H4 (cell line): ENCODE results near the gene NCBP2. TPM values are rescaled to one million over a fixed set of nuclear protein-coding genes. Genes with fewer than 3 reads are reported as not detected.

ENCODE experiments used
- DNase-seq: peaks from one replicate; pipeline ENCODE4 v3.0.0-alpha.2; 2015; ENCODE audit warnings: low spot score
- total RNA-seq: library from RNA; depleted of rRNA; stranded (reverse); fragments of >200 nt; shearing (Covaris generic); gene quantifications from 2 replicates; pipeline ENCODE4 v1.2.3, GENCODE V29; 2014

The NCBP2 gene
- total RNA-seq, 1 experiment from 2014 or later, result 116 TPM

- no peak for DNase-seq
These were observed 551 bp downstream of the NCBP2 start for GRCh38 chr3:196941729-196942225.

- no peak for DNase-seq
These were observed 3.8 kb downstream of the NCBP2 start for GRCh38 chr3:196938576-196938975.

- DNase-seq, result no peak
These were observed 4.2 kb downstream of the NCBP2 start for GRCh38 chr3:196938124-196938523.

- no peak for DNase-seq
These were observed 6.0 kb downstream of the NCBP2 start for GRCh38 chr3:196936288-196936687.

- no peak for DNase-seq
These were observed 9.7 kb downstream of the NCBP2 start for GRCh38 chr3:196932600-196932999.

GRCh38 chr3:196931828-196932587 is 10.3 kb downstream of the NCBP2 start:
- DNase-seq, result no peak

GRCh38 chr3:196931157-196931556 is 11.2 kb downstream of the NCBP2 start:
- DNase-seq, result no peak

GRCh38 chr3:196927571-196928453 is 14.5 kb downstream of the NCBP2 start:
- DNase-seq, result no peak

- no peak for DNase-seq
These were observed 21.6 kb downstream of the NCBP2 start for GRCh38 chr3:196920733-196921132.

GRCh38 chr3:196918968-196919367 is 23.4 kb downstream of the NCBP2 start:
- DNase-seq, result no peak

GRCh38 chr3:196916995-196917394 is 25.3 kb downstream of the NCBP2 start:
- DNase-seq, result no peak

GRCh38 chr3:196916221-196916620 is 26.1 kb downstream of the NCBP2 start:
- DNase-seq, result no peak

GRCh38 chr3:196915375-196915774 is 27.0 kb downstream of the NCBP2 start:
- no peak for DNase-seq

GRCh38 chr3:196914866-196915265 is 27.5 kb downstream of the NCBP2 start:
- DNase-seq, result no peak

GRCh38 chr3:196903740-196904139 is 38.6 kb downstream of the NCBP2 start:
- no peak for DNase-seq

GRCh38 chr3:196902296-196902695 is 40.0 kb downstream of the NCBP2 start:
- DNase-seq, result no peak

GRCh38 chr3:196901768-196902167 is 40.6 kb downstream of the NCBP2 start:
- DNase-seq, result no peak

- no peak for DNase-seq
These were observed 46.1 kb downstream of the NCBP2 start for GRCh38 chr3:196896229-196896628.

- no peak for DNase-seq
These were observed 47.6 kb downstream of the NCBP2 start for GRCh38 chr3:196894557-196895295.

- DNase-seq, result no peak
These were observed 52.3 kb downstream of the NCBP2 start for GRCh38 chr3:196889844-196890708.

- DNase-seq, result no peak
These were observed 56.2 kb downstream of the NCBP2 start for GRCh38 chr3:196886144-196886543.
